HG02623 (cell line): Measurements from ENCODE around the gene WFIKKN2.
"Not testable (repeated sequence)": the region's sequence is repeated elsewhere in the genome, so short reads cannot be mapped to it uniquely, and the experiment has no call there.

Experiments
- ATAC-seq: cut with Tn5 transposase; IDR thresholded peaks from one replicate; pipeline ENCODE4 v1.9.1; 2021; ENCODE audit warnings: moderate library complexity; ENCODE audit not compliant: unreplicated experiment

Gene WFIKKN2, protein sequence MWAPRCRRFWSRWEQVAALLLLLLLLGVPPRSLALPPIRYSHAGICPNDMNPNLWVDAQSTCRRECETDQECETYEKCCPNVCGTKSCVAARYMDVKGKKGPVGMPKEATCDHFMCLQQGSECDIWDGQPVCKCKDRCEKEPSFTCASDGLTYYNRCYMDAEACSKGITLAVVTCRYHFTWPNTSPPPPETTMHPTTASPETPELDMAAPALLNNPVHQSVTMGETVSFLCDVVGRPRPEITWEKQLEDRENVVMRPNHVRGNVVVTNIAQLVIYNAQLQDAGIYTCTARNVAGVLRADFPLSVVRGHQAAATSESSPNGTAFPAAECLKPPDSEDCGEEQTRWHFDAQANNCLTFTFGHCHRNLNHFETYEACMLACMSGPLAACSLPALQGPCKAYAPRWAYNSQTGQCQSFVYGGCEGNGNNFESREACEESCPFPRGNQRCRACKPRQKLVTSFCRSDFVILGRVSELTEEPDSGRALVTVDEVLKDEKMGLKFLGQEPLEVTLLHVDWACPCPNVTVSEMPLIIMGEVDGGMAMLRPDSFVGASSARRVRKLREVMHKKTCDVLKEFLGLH

GRCh38 chr17:50835301-50836234 is at the start of gene WFIKKN2:
Gene WFIKKN2, plus strand, starts transcription at chr17:50835586. Its CDS starts 352 bp downstream, at chr17:50835938.
- no peak for ATAC-seq

DNA sequence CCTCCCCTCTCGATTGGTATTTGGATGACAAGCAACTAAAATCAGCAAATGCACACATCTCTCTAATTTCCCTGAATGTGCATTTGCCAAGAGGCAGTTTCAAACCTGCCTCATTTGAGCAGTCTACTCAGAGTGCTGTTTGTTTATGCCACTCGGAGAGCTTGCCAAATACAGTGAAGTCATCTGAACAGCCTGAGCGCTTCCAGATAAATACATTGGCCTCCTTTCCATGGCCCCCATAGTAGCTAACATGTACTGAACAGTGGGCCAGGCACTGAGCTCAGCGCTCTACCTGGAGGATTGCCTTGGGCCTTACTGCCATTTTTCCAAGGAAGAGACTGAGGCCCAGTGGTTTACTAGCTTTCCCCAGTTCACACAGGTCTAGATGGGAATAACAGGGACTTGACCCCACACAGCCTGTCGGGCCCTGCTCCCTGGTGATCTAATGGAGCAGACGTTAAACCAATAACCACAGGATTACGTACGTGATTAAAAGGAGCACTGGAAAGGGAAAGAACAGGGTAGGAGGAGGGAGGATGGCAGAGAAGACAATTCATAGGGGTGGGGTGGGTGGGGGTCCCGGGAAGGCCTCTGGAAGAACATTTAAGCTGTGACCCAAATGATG is 49.3 kb upstream of the WFIKKN2 start:
- ATAC-seq = no peak

GRCh38 chr17:50787106-50787505 is 48.3 kb upstream of the WFIKKN2 start:
- no peak for ATAC-seq

GRCh38 chr17:50790618-50791017 is 44.8 kb upstream of the WFIKKN2 start:
- ATAC-seq = no peak

DNA sequence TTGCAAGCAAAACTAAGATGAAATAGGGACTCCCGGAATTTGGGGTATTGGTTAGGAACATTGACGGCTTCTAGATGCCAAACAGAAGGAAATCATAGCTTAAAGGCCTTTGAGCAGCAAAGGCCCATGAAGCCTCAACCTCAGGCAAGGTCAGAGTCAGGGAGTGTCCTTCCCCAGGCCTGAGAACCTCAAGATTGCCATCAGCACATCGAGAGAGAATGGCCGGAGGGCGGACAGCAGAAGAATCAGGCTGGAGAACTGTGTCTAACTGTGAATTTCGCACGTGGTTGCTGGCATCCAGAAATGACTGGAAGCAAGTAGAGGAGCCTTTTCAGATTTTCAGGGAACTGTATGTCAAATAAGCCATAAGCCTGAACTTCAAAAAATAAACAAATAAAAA is 43.3 kb upstream of the WFIKKN2 start:
- no peak for ATAC-seq

GRCh38 chr17:50793007-50793406 is 42.4 kb upstream of the WFIKKN2 start:
- ATAC-seq = no peak

DNA sequence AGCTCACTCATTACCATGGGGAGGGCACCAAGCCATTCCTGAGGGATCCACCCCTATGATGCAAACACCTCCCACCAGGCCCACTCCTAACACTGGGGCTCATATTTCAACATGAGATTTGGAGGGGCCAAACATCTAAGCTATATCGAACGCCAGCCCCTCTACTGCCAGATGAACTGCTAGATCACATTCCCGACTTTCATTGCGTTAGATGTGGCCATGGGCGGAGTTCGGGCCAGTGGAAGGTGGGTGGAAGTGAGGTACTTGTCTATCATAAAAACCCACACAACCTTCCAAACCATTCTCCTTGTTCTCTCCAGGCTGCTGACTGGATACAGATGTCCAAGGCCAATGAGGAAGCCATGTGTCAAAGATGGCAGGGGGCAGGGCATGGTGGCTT is 41.0 kb upstream of the WFIKKN2 start:
- ATAC-seq = no peak

DNA sequence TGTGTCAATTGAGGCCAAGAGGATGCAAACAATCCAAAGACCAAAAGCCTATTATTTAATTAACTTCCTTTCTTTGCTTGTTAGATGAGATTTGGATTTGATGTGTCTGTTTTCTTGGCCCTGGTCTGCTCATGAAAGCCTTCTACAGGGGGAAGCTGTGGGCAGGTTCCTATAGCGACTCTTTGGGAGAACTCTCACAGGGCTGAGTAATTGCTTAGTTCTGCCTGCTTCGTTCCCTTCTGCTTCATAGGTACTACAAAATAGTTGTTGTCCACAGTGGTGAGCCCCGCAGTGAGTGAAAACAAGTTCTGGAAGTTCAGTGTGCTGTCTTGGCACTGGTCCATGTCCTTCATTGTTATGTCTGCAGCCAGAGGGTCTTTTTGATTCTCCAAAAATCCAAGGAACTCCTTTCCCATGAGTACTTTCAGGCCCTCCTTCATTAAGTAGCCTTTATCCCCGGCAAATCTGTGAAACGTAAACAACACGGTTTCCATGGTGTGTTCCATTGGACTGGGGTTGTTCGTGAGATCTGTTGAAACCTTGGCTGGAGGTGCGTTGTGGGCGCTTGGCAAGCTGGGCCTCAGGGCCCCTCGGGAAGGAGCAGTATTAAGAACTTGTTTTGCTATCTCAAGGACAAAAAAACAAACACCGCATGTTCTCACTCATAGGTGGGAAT is 38.1 kb upstream of the WFIKKN2 start:
- no peak for ATAC-seq

DNA sequence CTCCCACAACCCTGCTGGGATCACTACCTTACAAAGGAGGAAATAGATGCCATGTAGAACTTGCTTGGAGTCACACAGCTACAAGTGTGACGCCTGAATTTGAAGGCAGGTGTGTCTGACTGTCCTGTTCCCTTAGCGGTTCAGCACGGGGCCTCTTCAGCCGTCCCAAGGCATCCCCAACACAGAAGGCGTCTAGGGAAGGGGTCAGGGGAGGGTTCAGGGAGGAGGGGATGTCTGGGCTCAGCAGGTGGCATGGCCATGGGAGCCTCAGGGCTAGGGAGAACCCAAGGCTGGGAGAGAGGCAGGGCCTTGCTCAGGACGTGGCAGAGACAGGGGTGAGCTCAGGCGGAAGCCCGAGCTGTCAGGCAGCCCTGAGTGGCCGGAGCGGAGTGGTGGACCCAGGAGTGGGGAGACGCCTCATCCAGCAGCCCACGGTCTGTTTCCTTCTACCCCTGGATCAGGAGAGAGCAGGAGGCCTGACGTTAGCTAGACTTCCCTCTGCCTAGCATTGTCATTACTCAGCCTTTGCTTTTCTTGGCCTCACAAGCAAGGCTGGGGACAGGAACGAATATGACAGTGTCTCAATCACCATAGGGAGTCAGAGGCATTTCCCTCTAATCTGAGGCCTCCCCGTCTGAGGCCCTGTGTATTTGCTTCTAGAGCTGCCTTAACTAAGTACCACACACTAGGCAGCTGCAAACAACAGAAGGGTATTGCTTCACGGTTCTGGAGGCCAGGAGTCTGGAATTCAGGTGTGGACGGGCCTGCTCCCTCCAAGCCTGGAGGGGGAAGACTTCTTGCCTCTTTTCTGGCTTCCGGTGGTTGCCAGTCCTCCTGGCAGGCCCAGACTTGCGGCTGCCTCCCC is 36.7 kb upstream of the WFIKKN2 start:
- no peak for ATAC-seq

DNA sequence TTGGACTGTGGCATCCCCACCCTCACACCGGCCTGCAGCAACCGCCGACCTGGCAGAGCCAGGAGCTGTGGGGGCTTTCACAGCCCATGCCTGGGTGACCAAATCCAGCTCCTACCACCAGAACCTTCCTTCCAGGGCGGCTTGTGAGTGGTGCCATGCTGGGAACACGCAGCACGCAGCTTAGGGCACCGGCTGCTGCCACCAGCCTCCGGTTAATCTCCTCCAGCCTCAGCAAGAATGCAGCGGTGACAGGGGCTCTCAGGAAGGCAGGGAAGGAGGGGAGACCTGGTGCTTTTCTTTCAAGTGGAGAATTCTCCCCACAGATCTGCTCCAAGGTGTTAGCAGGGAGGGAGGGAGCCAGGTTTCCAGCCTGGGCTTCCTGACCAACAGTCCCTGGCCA is 35.8 kb upstream of the WFIKKN2 start:
- ATAC-seq = no peak

- no peak for ATAC-seq
These were observed 35.1 kb upstream of the WFIKKN2 start for GRCh38 chr17:50800196-50800700.

GRCh38 chr17:50802609-50803571 is 32.5 kb upstream of the WFIKKN2 start:
- ATAC-seq = no peak

DNA sequence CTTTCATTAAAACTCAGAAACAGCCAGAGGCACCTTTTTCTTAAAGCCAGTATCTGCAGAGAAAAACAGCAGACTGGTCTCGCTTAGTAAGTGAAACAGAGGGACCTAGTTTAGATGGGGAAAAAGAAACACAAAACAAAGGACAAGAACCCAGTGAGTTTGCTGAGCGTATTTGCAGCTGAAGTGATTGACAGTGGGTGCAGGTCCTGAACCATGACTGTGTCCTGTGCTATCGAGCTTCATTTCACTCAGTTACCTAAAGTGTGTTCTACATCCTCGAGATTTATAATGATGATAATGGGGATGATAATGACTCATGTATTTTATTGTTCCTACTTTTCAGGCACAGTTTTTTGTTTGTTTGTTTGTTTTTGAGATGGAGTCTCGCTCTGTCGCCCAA is 31.7 kb upstream of the WFIKKN2 start:
- ATAC-seq = no peak

DNA sequence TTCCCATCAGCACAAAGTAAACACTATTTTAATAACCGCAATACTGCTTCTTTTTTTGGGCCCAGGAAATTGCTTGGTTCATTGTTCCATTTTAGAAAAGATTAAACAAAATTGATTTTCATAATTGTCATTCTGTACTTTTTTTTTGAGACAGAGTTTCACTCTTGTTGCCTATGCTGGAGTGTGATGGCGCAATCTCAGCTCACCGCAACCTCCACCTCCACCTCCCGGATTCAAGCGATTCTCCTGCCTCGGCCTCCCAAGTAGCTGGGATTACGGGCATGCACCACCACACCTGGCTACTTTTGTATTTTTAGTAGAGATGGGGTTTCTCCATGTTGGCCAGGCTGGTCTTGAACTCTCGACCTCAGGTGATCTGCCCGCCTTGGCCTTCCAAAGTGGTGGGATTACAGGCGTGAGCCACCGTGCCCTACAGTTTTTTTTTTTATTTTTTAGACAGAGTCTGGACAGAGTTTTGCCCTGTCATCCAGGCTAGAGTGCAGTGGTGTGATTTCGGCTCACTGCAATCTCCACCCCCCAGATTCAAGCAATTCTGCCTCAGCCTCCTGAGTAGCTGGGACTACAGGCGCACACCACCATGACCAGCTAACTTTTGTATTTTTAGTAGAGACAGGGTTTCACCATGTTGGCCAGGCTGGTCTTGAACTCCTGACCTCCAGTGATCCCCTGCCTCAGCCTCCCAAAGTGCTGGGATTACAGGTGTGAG is 30.5 kb upstream of the WFIKKN2 start:
- ATAC-seq = not testable (repeated sequence)

DNA sequence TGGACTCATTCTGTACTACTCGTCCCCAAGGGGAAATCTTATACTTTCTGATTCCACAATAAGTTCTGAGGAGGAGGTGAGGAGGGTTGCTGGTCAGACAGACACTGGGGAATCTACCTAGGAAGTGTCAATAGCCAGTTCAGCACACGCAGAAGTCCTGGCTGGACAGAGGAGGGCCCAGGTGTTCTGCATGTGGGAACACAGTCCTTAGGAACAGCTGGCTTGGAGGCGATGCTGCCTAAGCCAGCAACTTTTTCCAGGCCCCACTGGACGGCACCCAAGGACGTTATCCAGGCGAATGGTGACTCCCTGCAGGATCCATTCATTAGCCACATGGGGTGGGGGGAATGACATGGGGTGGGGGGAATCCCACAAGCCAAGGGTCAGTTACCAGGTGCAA is 29.9 kb upstream of the WFIKKN2 start:
- no peak for ATAC-seq

DNA sequence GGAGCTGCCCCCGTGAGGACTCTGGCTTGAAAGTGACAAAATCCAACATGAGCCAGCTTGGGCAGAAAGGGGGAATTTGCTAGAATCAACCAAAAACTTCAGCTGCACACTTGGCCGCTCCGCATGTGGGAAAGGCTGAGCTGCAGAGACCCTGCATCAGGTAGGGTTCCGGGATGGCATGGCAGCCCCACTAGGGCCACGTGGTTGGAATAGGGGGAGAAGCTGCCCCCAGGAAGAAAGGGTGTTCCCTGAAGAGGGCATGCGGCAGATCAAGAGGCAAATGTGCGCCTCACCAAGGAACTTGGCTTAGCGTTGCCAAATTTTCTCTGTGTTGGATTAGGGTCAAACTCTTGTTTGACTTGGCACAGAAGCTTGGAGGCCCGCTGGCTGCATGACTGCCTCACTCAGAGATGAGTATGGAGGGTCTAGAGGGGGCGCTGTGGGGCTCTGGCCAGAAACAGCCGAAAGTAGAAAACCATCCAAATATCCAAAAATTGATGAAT is 29.2 kb upstream of the WFIKKN2 start:
- ATAC-seq = no peak

GRCh38 chr17:50807009-50807408 is 28.4 kb upstream of the WFIKKN2 start:
- no peak for ATAC-seq
